Neural cell (in vitro differentiated cells): Measurements from ENCODE around the gene TNFRSF4. TPM values are rescaled to one million over a fixed set of nuclear protein-coding genes. Genes with fewer than 3 reads are reported as not detected.

ENCODE experiments used
- H2AFZ ChIP-seq: fragments of 200-600, 300-800 bp; sonication (generic), shearing (Covaris generic); 2 replicates; pipeline ENCODE4 v1.6.0; 2014; ENCODE audit warnings: low read depth, mild to moderate bottlenecking, antibody characterized with exemption, low read length, moderate library complexity
- H3F3A ChIP-seq: fragments of 200-600 bp; shearing (Covaris generic); 2 replicates; pipeline ENCODE4 v1.6.1; 2016; ENCODE audit warnings: mild to moderate bottlenecking, moderate library complexity, mixed read lengths, antibody characterized with exemption, low read length; ENCODE audit not compliant: insufficient read depth, poor library complexity, severe bottlenecking
- H3K27ac ChIP-seq: fragments of 200-600, 300-800 bp; sonication (generic), shearing (Covaris generic); 2 replicates; pipeline ENCODE4 v1.5.1; 2014; ENCODE audit warnings: mild to moderate bottlenecking, low read length, moderate library complexity
- H3K27me3 ChIP-seq: fragments of 300-800, 200-600 bp; sonication (generic), shearing (Covaris generic); 2 replicates; pipeline ENCODE4 v1.6.0; 2014; ENCODE audit warnings: mild to moderate bottlenecking, low read depth, low read length, moderate library complexity; ENCODE audit not compliant: insufficient read depth
- H3K36me3 ChIP-seq: fragments of 300-800, 200-600 bp; sonication (generic), shearing (Covaris generic); 2 replicates; pipeline ENCODE4 v1.5.1; 2014; ENCODE audit warnings: mild to moderate bottlenecking, antibody characterized with exemption, low read length, moderate library complexity; ENCODE audit not compliant: insufficient read depth
- H3K4me2 ChIP-seq: fragments of 300-800, 200-600 bp; sonication (generic), shearing (Covaris generic); 2 replicates; pipeline ENCODE4 v1.6.0; 2014; ENCODE audit warnings: mild to moderate bottlenecking, low read length
- H3K4me3 ChIP-seq: fragments of 300-800, 200-600 bp; sonication (generic), shearing (Covaris generic); 2 replicates; pipeline ENCODE4 v1.5.1; 2014; ENCODE audit warnings: mild to moderate bottlenecking, low read length, moderate library complexity
- H3K79me2 ChIP-seq: fragments of 200-600 bp; shearing (Covaris generic); replicated peaks from 2 replicates; pipeline ENCODE4 v1.6.0; 2014; ENCODE audit warnings: mild to moderate bottlenecking, low read length, moderate library complexity; ENCODE audit not compliant: insufficient read depth
- H3K9ac ChIP-seq: fragments of 300-800, 200-600 bp; sonication (generic), shearing (Covaris generic); 2 replicates; pipeline ENCODE4 v1.6.1; 2016; ENCODE audit warnings: mild to moderate bottlenecking, low read length, mixed read lengths
- H3K9me2 ChIP-seq: fragments of 200-600 bp; shearing (Covaris generic); 2 replicates; pipeline ENCODE4 v1.6.1; 2016; ENCODE audit warnings: mild to moderate bottlenecking, low read length, mixed read lengths; ENCODE audit not compliant: insufficient read depth
- H3K9me3 ChIP-seq: fragments of 200-600, 300-800 bp; sonication (generic), shearing (Covaris generic); 2 replicates; pipeline ENCODE4 v1.6.1; 2016; ENCODE audit warnings: mild to moderate bottlenecking, mixed run types, low read length, moderate library complexity, mixed read lengths
- H4K20me1 ChIP-seq: fragments of 200-600 bp; shearing (Covaris generic); 2 replicates; pipeline ENCODE4 v1.6.1; 2016; ENCODE audit warnings: mild to moderate bottlenecking, mixed run types; ENCODE audit not compliant: insufficient read depth
- CTCF ChIP-seq: fragments of 450-650 bp; IDR thresholded peaks from 2 replicates; pipeline ENCODE4 v1.5.1; 2014; ENCODE audit warnings: antibody characterized with exemption, mild to moderate bottlenecking, moderate library complexity; ENCODE audit not compliant: poor library complexity, severe bottlenecking
- EP300 ChIP-seq: fragments of 450-650 bp; conservative IDR thresholded peaks from 2 replicates; pipeline ENCODE4 v1.6.1; 2014; ENCODE audit warnings: antibody characterized with exemption, mild to moderate bottlenecking, moderate library complexity; ENCODE audit not compliant: poor library complexity, severe bottlenecking
- EZH2 ChIP-seq: fragments of 200-600, 300-800 bp; shearing (Covaris generic), sonication (generic); IDR thresholded peaks from 2 replicates; pipeline ENCODE4 v1.6.1; 2014; ENCODE audit warnings: antibody characterized with exemption, low read length, borderline replicate concordance, mild to moderate bottlenecking; ENCODE audit not compliant: insufficient read depth, poor library complexity, severe bottlenecking
- MXI1 ChIP-seq: fragments of 450-650 bp; conservative IDR thresholded peaks from 2 replicates; pipeline ENCODE4 v1.6.1; 2014; ENCODE audit warnings: antibody characterized with exemption, mild to moderate bottlenecking; ENCODE audit not compliant: poor library complexity, severe bottlenecking
- POLR2AphosphoS5 ChIP-seq: IDR thresholded peaks from 2 replicates; pipeline ENCODE4 v1.6.1; 2012
- RAD21 ChIP-seq: fragments of 450-650 bp; conservative IDR thresholded peaks from 2 replicates; pipeline ENCODE4 v1.6.1; 2014; ENCODE audit warnings: antibody characterized with exemption, mild to moderate bottlenecking, moderate library complexity
- REST ChIP-seq: IDR thresholded peaks from 2 replicates; pipeline ENCODE4 v1.6.1; 2012; ENCODE audit warnings: borderline replicate concordance
- SMC3 ChIP-seq: fragments of 450-650 bp; conservative IDR thresholded peaks from 2 replicates; pipeline ENCODE4 v1.6.1; 2014; ENCODE audit warnings: antibody characterized with exemption, mild to moderate bottlenecking, moderate library complexity; ENCODE audit not compliant: poor library complexity
- TAF1 ChIP-seq: IDR thresholded peaks from 2 replicates; pipeline ENCODE4 v1.6.1; 2012; ENCODE audit warnings: low read depth
- polyA plus RNA-seq: library from polyadenylated mRNA; depleted of rRNA; stranded (reverse); fragments of >200 nt; gene quantifications from 2 replicates; pipeline ENCODE4 v1.2.3, GENCODE V29; 2014

Gene TNFRSF4
- polyA plus RNA-seq, 1 donor from 2014 or later: not detected

- H2AFZ ChIP-seq: no peak overlapping the region
- no peaks in the 10 kb centered on the region for H3K36me3 ChIP-seq
- no peaks in the 10 kb centered on the region for H3F3A ChIP-seq
- H3K79me2 ChIP-seq: no peaks in the 10 kb centered on the region
- H3K9me2 ChIP-seq: no peaks in the 10 kb centered on the region
- H3K27ac ChIP-seq: no peak overlapping the region
- no peak overlapping the region for H3K4me2 ChIP-seq
- H4K20me1 ChIP-seq: no peaks in the 10 kb centered on the region
- TF ChIP-seq POLR2AphosphoS5: no peak
- no peak for TF ChIP-seq TAF1
- TF ChIP-seq EP300: no peak
- TF ChIP-seq CTCF: no peak
- TF ChIP-seq MXI1: no peak
- no peak for TF ChIP-seq RAD21
- no peak for TF ChIP-seq REST
- no peak for TF ChIP-seq SMC3
- TF ChIP-seq EZH2: no peak
- no peaks in the 10 kb centered on the region for H3K27me3 ChIP-seq
- H3K9me3 ChIP-seq: no peaks in the 10 kb centered on the region
- no peak overlapping the region for H3K4me3 ChIP-seq
- no peak overlapping the region for H3K9ac ChIP-seq
Observed at GRCh38 chr1:1179983-1180861, 33.7 kb downstream of the TNFRSF4 start.

GRCh38 chr1:1179346-1179982 is 34.5 kb downstream of the TNFRSF4 start:
- H3F3A ChIP-seq: no peaks in the 10 kb centered on the region
- no peaks in the 10 kb centered on the region for H3K9me3 ChIP-seq
- no peaks in the 10 kb centered on the region for H3K79me2 ChIP-seq
- no peak overlapping the region for H2AFZ ChIP-seq
- H3K4me3 ChIP-seq: no peak overlapping the region
- no peaks in the 10 kb centered on the region for H3K9me2 ChIP-seq
- H3K4me2 ChIP-seq: no peak overlapping the region
- H4K20me1 ChIP-seq: no peaks in the 10 kb centered on the region
- H3K27ac ChIP-seq: no peak overlapping the region
- no peak for TF ChIP-seq EZH2
- TF ChIP-seq CTCF: no peak
- TF ChIP-seq SMC3: no peak
- no peak for TF ChIP-seq RAD21
- no peak for TF ChIP-seq POLR2AphosphoS5
- TF ChIP-seq REST: no peak
- no peak for TF ChIP-seq MXI1
- no peak for TF ChIP-seq EP300
- no peak for TF ChIP-seq TAF1
- no peaks in the 10 kb centered on the region for H3K36me3 ChIP-seq
- no peak overlapping the region for H3K9ac ChIP-seq
- H3K27me3 ChIP-seq: no peaks in the 10 kb centered on the region
